HG03378 (cell line): ENCODE measurements around the gene CIP2A.

Source experiments
- ATAC-seq: cut with Tn5 transposase; IDR thresholded peaks from one replicate; pipeline ENCODE4 v1.9.1; 2021; ENCODE audit warnings: mild to moderate bottlenecking, moderate library complexity; ENCODE audit not compliant: unreplicated experiment

Gene CIP2A

GRCh38 chr3:108564564-108564963 lies 24.7 kb downstream of the CIP2A start:
- no peak for ATAC-seq

GRCh38 chr3:108562565-108562964 lies 26.7 kb downstream of the CIP2A start:
- ATAC-seq = no peak

DNA sequence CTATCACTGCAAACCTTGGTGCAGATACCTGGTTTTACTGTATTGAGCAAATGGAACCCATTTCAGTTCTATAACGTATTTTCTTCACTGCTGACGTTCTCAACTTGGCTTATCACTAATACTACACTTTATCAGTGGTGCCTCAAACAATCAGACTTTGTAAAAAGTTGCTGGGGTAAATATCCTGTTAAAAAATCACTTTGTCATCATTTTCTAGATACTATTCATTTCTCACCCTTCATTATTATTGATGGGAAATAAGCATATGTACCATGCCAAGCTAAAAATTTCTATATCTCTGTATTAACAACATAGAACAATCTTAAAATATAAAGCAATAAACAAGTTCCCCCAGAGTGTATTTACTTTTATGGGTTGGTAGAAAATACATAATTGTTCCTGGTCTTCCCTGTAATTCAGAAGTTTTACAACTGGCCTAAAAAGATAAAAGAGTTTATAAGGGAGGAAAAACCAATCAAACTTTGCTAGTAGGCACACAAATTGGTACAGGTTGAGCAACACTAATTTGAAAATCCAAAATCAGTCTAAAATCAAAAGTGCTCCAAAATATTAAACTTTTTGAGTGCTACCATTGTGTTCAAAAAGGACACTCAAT lies 33.2 kb downstream of the CIP2A start:
- no peak for ATAC-seq

DNA sequence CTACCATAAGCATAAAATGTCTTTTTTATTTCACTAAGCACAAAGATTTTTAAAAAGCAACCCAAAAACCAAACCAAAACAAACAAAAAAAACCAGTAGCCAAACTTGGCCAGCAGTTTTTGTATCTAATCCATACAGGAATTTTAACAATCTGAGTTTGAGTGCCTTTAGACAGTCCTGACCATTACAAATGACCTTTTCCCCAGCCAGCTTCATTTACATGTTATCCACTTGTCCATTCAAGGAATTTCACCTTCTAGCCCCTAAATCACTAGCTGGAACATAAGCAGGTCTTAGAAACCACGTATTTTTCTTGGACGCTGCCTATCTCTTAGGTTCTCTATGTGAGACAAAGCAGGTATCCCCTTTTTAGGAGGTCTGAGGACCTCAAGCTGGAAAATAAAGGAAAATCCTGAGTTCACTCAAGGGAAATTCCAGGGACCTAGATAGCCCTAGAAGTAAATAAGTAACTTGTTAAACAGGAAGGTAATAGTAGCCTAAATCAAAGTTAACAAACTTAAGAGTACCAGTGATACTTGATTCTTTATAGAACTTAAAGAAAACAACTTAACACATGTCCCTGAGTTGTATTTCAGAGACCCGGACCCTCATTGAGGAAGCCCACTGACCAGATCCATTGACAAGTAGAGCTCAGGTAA lies 34.2 kb downstream of the CIP2A start:
- no peak for ATAC-seq

DNA sequence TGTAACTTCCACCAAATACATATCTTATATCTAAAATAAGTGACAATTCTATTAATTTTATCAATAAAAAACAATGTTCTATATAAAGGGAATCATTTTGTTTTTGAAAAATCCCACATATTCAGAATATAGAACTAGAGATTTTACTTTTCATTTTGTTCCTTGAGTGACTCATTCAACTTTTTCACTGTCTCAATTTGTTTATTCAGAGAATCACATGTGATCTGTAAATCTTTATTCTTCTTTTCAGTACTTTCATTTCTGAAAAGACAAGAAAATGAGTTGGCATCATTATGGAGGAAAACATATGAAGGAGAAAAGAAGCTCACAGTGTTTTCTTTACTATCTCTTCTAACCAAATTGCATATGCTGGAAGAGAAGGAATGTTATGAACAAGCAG lies 35.0 kb downstream of the CIP2A start:
- no peak for ATAC-seq

GRCh38 chr3:108552267-108553159 lies 36.7 kb downstream of the CIP2A start:
- ATAC-seq = no peak

DNA sequence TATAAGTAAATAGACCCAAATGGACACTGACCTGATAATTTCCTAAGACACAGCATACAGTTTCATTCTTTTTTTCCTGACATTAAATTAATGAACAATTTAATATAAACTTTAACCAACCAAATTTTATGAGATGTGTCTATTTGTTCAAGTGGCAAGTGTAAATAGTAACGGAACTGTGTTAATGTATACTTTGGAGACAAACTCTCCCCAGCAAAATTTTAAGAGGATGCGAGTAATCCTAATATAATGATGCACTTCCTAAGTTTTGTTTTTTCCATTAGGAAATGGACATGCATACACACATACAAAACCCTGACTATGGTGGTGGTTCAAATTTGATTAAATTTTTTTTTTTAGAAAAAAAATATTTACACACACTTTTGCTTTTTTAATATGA lies 40.4 kb downstream of the CIP2A start:
- no peak for ATAC-seq

DNA sequence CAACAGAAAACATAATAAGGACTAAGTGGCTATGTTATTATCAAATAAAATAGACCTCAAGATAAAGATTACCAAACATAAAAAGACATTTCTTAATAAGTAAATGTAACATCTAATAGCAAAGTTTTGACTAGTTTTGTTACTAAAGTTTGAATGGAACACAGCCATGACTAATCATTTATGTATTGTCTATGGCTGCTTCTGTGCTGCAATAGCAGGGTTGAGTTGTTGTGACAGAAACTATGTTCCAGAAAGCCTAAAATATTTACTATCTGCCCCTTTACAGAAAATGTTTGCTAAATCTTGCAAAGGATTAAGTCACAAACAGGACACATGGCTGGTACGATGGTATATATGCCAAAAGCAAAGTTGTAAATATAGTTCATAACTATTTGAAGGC lies 40.9 kb downstream of the CIP2A start:
- no peak for ATAC-seq

DNA sequence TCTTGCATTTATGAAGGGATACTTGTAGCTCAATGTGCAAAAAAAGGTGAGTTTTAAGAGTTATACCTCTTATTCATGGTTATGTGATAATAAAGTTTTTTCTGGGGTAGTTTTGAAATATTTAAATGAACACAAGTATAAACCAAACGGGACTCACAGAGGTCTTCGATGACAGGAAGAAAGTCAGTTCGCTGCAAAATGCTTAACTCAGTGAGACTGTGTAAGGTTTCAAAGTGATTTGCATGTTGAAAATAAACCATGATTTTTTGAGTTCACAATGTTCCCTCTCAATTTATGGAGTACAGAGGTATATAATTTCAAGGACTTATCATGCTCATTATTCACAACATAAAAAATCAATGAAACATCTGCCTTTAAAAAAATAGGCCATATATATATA lies 42.5 kb downstream of the CIP2A start:
- no peak for ATAC-seq

- no peak for ATAC-seq
Observed at GRCh38 chr3:108546247-108546646, 43.0 kb downstream of the CIP2A start.

DNA sequence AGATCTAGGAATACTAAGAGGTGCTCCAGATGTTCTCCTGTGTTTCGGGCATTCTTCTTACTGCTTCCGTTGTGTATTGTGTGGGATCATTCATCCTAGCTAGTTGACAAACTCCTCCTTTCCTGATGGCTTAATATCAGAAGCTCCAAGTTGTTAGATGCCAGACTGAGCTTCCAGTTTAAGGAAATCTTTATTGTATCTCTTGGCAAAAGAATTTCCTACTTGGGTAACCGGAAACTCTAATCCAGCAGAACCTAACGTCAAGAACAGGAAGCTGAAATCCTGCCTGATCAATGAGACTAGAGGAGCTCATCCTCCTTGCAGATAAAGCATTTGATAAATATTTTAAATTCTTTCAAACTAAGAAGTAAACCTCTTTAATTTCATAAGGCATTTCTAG lies 51.2 kb downstream of the CIP2A start:
- ATAC-seq = no peak

DNA sequence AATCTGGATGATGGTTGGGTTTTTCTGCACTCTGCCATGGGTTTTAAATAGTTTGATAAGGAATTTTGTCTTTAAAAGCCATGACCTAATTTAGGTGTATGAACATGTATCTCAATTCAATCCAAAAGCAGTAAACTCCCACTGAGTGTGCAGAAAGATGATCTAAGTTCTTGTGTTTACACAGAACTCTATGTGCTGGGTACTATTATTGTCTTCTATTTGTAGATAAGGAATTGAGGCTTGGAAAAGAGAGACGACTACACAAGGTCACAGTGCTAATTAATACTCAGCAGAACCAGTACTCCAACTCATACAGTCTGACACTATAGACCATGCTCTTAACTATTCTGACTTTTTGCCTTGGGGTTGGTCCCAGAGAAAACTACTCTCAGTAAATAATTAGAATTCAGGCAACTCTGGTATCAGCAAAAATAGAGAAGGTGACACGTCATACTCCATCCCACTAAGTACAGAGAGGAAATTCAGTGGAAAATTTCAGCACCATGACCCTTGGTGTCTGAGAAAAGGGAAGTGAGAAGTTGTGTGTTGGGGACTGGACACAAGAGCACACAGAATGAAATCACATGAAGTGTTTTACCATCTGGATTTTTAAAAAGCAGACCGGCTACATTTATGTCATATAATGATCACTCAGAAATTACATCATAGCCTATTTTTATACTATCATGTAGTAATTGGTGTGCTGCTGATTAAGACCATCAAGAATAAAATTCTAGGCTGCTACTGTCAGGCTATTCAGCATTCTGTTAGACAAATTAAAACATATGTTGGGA lies 60.6 kb downstream of the CIP2A start:
- peak; percentile 97 for ATAC-seq

- ATAC-seq = no peak
Observed at GRCh38 chr3:108527817-108528216, 61.4 kb downstream of the CIP2A start.

DNA sequence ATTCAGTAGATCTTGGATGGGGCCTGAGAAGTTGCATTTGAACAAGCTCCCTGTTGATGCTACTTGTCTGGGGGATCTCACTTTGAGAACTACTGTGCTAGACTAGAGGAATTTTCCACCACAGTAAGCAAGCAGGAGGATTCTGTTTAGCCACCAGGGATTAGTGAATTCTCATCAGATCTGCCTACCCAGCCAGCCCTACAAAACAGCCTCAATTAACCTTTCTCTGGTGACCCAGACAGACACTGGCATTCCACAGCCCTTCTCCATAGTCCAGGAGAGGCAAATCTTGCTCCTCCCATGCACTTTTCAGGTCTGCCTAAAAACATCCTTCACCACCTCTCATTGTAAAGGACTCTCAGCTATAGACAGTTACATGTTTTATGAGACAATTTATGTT lies 62.1 kb downstream of the CIP2A start:
- no peak for ATAC-seq

GRCh38 chr3:108525971-108526370 lies 63.3 kb downstream of the CIP2A start:
- ATAC-seq = no peak

GRCh38 chr3:108525256-108525655 lies 64.0 kb downstream of the CIP2A start:
- no peak for ATAC-seq

DNA sequence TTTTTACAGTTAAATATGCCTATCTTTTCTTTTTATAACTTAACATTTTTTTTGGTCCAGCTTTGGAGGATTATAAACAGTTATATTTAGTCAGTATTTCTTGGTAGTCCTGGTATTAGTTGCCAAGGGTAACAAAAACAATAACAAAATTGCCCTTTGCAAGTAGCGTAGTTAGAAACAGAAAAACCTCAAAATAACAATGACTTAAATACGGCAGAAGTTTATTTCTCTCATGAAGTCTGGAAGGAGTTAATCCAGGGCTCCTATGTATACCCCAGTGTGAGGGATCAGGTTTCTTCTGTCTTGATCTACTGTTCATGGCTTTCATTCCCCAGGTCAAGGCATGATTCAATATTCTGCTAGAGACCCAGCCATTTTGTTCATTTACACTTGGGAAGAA lies 64.7 kb downstream of the CIP2A start:
- ATAC-seq = no peak

GRCh38 chr3:108518895-108519294 lies 70.3 kb downstream of the CIP2A start:
- no peak for ATAC-seq

- ATAC-seq = no peak
Observed at GRCh38 chr3:108516881-108517280, 72.4 kb downstream of the CIP2A start.

GRCh38 chr3:108513961-108514360 lies 75.3 kb downstream of the CIP2A start:
- ATAC-seq = no peak

GRCh38 chr3:108512671-108513070 lies 76.6 kb downstream of the CIP2A start:
- ATAC-seq = no peak
